Inferior parietal cortex (tissue), 1 donor: ENCODE data around the gene NLGN1.

ENCODE experiments used
- DNase-seq: peaks from one replicate; pipeline ENCODE4 v3.0.0-alpha.2; 2016; ENCODE audit errors: extremely low spot score

Gene NLGN1

GRCh38 chr3:173761161-173761560 lies 363.6 kb downstream of the NLGN1 start:
- no peak for DNase-seq

GRCh38 chr3:173762501-173762900 lies 365.0 kb downstream of the NLGN1 start:
- no peak for DNase-seq

DNA sequence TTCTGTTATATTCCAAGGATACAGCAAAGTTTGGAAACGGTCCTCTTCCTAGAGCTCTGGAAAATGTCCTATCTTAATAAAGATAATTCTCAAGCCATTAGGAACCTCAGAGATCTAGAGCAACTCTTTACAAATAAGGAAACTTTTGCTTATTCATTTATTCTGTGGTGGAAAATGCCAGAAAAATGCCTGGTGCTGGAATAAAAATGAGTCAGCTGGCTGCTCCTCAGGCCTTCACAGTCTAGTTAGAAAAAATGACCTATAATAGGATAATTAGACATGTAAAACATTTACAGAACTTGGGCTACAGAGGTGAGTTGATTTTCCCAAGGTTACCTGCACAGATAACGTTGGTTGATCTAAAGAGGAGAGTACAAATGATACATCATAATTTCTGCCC lies 372.5 kb downstream of the NLGN1 start:
- DNase-seq: no peak

DNA sequence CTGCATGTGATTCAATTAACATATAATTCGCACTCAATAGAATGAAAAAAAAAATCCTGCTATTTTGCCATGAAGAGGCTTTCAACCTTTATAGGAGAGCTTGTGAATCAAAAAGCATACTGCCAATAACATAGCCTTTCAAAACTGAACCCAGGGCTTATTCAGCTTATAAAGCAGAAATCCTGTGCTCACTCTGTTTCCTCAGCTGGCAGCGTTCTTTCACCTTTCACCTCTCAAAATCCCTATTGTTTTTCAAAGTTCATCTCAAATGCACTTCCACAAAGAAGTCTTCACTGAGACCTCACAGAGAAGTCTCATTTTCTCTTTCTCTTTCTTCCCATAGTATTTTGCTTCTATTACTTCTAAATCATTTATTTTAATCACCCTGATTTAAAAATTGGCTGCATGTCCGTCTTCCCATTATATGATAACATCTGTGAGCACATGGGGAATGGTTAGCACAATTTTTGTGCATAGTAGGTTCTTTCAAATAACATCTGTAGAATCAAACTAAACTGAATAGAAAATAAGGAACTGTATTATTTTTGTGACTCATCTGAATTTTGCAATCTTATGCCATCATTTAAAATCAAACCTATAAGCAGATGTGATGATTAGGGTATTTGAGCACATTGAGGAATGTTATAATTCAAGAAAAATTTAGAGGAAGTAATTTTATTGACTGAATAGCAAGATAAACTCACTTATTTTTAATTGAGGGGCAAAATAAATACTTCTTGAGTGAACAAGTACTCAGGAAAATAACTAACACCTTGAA lies 373.4 kb downstream of the NLGN1 start:
- DNase-seq: no peak

DNA sequence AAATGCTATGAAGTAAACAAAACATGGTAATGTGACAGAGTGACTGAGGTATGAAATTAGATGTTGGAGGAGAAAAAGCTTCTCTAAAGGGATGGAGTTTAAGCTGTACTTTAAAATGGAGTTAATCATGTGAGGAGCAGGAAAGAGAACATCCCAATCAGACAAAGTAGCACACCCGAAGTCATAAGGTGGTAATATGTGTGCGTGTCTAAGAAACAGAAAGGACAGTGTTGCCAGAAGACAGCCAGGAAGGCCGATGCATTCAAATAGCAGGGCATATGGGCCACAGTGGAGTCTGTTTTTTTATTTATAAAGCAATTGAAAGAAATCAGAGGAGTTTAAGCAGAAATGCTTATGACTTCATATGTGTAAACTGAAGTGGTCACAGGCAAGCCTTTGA lies 376.3 kb downstream of the NLGN1 start:
- no peak for DNase-seq

GRCh38 chr3:173774294-173774693 lies 376.8 kb downstream of the NLGN1 start:
- no peak for DNase-seq

DNA sequence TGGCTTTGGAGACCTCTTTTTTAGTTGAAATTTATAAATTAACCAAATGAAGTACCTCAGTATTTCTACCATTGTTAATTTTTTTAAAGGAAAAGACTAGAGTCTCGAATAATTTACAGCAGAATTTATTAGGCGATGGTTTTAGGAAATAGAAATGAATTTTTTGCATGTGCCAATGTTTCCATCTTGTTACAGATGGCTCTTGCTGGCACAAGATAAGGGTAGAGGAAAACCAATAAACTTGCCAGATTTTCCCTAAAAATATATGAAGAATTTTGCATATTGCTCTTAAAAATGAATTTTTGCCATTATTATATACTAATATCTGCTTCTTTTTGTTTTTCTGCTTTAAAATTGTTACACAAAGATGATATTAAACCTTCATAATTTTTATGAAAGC lies 380.7 kb downstream of the NLGN1 start:
- no peak for DNase-seq

GRCh38 chr3:173780067-173780466 lies 382.5 kb downstream of the NLGN1 start:
- no peak for DNase-seq

DNA sequence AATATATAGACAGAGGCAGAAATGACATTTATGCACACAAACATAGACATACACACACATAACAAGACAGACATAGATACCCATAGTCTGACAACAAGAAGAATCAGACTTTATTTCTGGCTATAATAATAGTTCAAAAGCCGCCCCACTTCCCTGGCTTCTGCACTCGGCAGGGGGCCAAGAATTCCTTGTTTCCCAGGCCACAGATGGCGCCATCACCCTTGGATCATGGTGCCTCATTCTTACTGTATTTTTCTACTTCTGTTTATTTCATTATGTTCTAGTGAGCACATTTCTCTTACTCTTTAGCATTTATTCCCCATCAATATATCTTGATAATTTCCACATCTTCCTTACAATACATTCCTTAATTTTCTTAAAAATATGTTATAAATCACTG lies 387.5 kb downstream of the NLGN1 start:
- no peak for DNase-seq

DNA sequence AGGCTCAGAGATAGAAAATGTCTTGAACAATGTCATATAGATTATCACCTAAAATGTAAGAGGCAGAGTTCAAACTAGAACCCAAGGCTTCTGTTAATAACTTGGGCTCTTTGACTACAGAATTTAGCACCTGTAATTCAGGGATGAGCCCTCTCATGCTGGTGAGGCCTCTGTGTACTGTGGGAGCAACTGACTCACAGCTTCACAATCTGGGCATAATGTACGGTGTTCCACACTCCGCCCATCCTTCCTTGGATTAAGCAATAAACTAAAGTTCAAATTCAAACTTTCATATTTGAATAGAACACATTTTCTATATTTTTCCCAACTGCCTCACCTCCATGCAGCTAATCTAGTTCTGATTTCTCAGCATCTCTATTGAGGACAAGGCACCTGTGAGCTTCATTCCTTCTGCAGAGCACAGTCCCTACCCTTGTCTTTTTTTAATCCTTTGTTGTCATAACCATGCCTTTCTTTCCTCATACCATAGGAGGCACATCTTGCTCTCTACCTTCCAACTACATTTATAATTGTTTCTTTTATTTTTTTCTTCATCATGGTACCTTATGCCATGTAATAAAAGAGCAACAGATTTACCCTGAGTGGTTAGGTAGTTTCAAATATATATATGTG lies 392.1 kb downstream of the NLGN1 start:
- no peak for DNase-seq

DNA sequence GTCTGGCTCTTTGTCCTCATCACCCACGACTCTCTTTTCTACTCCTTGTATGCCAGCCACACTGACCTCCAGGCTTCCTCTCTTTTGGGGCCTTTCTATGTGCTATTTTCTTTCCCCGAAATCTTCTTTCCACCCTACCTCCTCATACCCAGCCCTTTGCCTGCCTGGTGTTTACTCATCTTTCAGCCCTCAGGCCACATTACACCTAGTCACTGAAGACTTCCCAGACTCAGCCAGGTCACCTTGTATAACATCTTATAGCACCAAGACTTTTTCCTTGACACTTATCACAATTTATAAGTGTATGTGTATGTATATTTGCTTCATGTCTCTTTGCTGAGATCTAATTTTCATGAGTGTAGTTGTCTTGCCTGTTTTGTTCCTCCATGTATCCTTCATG lies 396.4 kb downstream of the NLGN1 start:
- DNase-seq: no peak

DNA sequence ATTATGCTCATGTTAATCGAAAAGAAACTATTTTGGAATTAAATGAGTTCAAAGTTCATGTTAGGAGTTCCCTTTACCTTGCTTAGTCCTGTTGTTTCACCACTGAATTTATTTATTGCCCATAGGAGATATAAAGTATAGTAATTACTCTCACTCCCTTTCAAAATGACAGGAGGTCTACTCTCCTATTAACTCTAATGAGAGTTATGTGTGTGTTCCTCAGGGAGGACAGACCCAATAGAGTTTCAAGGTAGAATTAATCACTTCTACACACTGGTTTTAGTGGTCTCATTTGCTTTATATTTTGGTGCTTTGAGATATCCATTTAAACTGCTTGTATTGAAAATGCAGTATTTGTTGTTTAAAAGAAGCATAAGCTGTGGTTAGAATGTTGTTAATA lies 398.9 kb downstream of the NLGN1 start:
- no peak for DNase-seq

DNA sequence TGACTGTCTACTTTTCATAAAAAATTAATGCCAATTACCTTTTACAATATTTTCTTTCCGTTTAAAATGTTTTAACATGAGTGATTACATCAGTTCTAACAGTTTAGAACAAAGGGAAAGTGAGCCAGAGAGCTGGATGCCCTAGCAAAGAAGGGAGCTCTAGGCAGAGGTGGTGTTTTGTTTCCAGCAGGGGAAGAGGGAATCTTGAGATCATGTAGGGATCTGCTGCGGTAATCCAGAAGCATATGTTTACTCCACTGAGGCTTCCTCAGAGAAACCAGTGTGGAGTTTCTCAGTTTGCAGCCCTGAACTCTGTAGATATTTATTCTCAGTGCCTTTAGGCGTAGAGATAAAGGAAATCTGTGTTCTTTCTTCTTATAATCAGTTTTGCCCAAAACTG lies 399.3 kb downstream of the NLGN1 start:
- DNase-seq: no peak

DNA sequence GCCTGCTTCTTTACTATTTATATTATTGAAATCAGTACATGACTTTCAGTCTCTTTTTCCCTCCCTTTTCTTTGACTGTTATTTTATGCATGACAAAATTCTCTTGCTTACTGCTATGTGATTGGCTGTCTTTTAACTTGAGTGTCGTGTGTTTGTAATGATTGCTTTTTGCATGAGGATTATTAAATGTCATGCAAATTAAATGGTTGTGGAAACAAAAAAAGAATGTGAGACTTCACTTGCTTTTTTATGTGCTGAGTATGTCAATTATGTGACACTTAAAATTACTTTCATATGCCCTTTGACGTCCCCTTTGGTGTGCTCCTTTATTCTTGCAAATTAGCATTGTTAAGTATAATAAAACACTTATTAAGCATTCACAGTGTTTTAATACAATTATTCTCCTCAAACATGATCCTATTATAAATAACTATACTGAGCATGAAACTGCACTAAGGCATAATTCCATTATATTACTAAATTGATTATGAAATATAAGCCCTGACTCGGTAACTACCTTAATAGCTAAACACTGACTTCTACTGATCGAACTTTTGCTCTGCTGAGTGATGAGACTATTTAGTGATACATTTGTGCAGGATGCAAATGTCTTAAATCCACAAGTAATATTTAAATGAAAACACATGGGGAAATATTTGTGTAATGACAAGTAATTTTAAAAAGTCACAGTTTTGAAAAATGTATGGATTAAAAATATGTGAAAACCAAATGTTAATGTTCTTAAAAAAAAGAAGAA lies 401.7 kb downstream of the NLGN1 start:
- DNase-seq: no peak

DNA sequence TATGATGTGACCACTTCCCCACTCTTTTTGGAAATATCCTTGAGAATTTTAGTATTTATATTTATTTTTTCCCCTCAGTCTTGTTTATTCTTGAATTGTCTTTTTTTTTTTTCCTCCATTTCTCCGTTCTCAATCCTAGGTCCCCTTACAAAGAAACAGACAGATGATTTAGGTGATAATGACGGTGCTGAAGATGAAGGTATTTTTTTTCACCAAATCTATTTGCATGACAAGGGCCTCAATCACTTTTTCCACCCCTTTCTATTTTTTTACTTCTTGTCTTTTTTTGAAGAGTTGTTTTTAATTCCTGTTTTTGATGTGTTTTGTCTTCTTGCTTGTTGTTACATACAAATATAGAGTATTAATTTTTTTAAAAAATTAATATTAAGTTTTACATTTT lies 402.6 kb downstream of the NLGN1 start:
- no peak for DNase-seq

GRCh38 chr3:173814809-173815208 lies 417.3 kb downstream of the NLGN1 start:
- DNase-seq: no peak

- DNase-seq: no peak
Measured at GRCh38 chr3:173819368-173819767, 421.8 kb downstream of the NLGN1 start.

- DNase-seq: no peak
Measured at GRCh38 chr3:173823911-173824460, 426.4 kb downstream of the NLGN1 start.

GRCh38 chr3:173825730-173826129 lies 428.2 kb downstream of the NLGN1 start:
- DNase-seq: no peak

- no peak for DNase-seq
Measured at GRCh38 chr3:173826416-173826815, 428.9 kb downstream of the NLGN1 start.

DNA sequence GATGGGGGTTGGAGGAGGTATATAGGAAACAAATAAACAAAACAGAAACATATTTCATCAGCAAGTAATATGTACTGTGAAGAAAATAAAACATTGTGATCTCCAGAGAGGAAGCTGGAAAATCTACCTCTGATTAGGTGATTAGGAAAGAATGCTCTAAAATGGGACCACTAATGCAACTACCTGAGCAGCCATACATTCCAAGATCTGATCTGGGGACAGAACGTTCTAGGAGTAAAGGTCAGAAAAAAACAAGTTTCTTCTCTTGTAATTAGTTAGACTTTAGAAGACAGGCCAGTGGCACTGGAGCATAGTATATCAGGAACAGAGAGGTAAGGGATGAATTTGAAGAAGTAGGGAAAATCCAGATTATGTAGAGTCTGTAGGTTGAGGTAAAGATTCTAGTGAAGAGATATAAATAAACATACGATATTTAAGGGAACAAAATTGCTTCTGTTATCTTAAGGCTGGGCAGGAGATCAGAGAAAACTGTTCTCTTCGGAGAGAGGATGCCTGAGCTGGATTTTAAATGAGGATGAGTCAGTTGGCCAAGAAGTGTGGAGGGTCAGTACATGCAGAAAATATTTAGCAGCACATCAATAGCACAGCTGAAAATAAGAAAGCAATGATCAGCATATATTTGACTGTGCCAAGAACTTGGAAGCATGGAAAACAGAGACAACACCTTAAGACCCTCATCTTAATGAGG lies 429.5 kb downstream of the NLGN1 start:
- DNase-seq: no peak

- no peak for DNase-seq
Measured at GRCh38 chr3:173838644-173839043, 441.1 kb downstream of the NLGN1 start.
